Mucosa of descending colon (tissue), 3 donors: Measurements from ENCODE around the gene STAMBPL1. TPM values are rescaled to one million over a fixed set of nuclear protein-coding genes. Genes with fewer than 3 reads are reported as not detected.

Experiments
- ATAC-seq: fragments of 200-7000 bp; cut with Tn5 transposase; one replicate; pipeline ENCODE4 v1.9.1; 2020; ENCODE audit warnings: mild to moderate bottlenecking, moderate library complexity
- DNase-seq, 3 donors: peaks; one replicate each; pipeline ENCODE4 v3.0.0-alpha.2; 2020
- H3K36me3 ChIP-seq: fragments of 200-600 bp; one replicate; pipeline ENCODE4 v1.8.0; 2021; ENCODE audit warnings: low read depth, mild to moderate bottlenecking
- H3K4me1 ChIP-seq: fragments of 200-600 bp; one replicate; pipeline ENCODE4 v1.8.0; 2021; ENCODE audit warnings: low read depth, mild to moderate bottlenecking
- H3K4me3 ChIP-seq: fragments of 200-600 bp; one replicate; pipeline ENCODE4 v1.8.0; 2021; ENCODE audit warnings: mild to moderate bottlenecking
- H3K9me3 ChIP-seq: fragments of 200-600 bp; one replicate; pipeline ENCODE4 v1.8.0; 2021; ENCODE audit warnings: mild to moderate bottlenecking
- intact Hi-C, 2 donors: fragments of 100-400 bp; cut with DNase I in 1 of 2; cut with micrococcal nuclease in 1 of 2; formaldehyde crosslinking; loops; one replicate each; pipeline versions ENCODE4 v1.11.0 to v1.11.1; 2022; cut with DNase I, micrococcal nuclease
- total RNA-seq, 3 donors: library from RNA; stranded (reverse); fragmentation: NEBNext Ultra II Directional in 2 of 3; extraction: Animal tissue kit (Norgen Biotek cat#: 25700) in 2 of 3; gene quantifications; one replicate each; pipeline versions ENCODE4 v1.2.1 to v1.2.4, GENCODE V29; 2021 to 2023
- TF ChIP-seq, protein P1 (sequence below): fragments of 200-600 bp; IDR thresholded peaks from one replicate; pipeline ENCODE4 v1.8.0; 2022; ENCODE audit warnings: antibody characterized with exemption, mild to moderate bottlenecking
- donor health status: DM: no; HTN: no; CAD: no; lungs with moderate emphysema.
- donor health status: DM: no; HTN: no; CAD: no.
- donor health status: DM: no; HTN: yes; CAD: no.

STAMBPL1 gene
- total RNA-seq, 3 donors from 2014 or later, result 19.2 to 44.2 (median 20.0) TPM

GRCh38 chr10:88850712-88851111 lies 29.3 kb upstream of the STAMBPL1 start:
- ATAC-seq (no peak), DNase-seq (no peak)
- H3K36me3 ChIP-seq, result no peaks in the 10 kb centered on the region
- H3K4me3 ChIP-seq, result no peak overlapping the region
- TF ChIP-seq, protein P1, sequence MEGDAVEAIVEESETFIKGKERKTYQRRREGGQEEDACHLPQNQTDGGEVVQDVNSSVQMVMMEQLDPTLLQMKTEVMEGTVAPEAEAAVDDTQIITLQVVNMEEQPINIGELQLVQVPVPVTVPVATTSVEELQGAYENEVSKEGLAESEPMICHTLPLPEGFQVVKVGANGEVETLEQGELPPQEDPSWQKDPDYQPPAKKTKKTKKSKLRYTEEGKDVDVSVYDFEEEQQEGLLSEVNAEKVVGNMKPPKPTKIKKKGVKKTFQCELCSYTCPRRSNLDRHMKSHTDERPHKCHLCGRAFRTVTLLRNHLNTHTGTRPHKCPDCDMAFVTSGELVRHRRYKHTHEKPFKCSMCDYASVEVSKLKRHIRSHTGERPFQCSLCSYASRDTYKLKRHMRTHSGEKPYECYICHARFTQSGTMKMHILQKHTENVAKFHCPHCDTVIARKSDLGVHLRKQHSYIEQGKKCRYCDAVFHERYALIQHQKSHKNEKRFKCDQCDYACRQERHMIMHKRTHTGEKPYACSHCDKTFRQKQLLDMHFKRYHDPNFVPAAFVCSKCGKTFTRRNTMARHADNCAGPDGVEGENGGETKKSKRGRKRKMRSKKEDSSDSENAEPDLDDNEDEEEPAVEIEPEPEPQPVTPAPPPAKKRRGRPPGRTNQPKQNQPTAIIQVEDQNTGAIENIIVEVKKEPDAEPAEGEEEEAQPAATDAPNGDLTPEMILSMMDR, result no peak
- peaks cover 6% of the 10 kb centered on the region for H3K4me1 ChIP-seq
- no peaks in the 10 kb centered on the region for H3K9me3 ChIP-seq
- intact Hi-C loops, result no loop called here

DNA sequence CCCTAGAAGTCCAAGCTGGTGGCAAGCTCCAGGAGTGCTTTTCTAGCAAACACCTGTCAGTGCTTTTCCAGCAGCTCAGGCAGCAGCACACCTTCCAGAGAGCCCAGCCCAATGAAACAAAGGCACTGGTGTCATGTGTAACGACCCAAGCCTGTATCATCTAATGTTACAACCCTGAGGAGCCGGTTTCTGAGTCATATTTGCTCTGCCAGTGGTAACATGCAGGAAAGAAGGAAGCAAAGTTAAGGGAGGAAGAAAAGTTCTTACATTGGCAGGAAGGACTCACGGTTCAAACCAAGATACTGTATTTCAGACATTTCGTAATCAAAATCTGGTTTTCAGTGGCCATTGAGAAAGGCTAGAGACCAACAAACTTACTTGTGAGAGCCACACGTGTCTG lies 28.3 kb upstream of the STAMBPL1 start, which contains the start of gene ANKRD22:
ANKRD22 (minus strand) TSS at position 139 of the 400 bp plus-strand sequence. CDS start 237 bp downstream, outside the sequence.
- ATAC-seq, result peak; percentile 94
- TF ChIP-seq, protein P1, result no peak
- H3K4me3 ChIP-seq, result no peak within 1 kb of the TSS
- H3K36me3 ChIP-seq, result no peaks in the 10 kb centered on the region
- intact Hi-C loops, result no loop called here
- H3K4me1 ChIP-seq, result peaks cover 6% of the 10 kb centered on the region
- DNase-seq, result peak; percentile 69 to 89 (median 74)
- H3K9me3 ChIP-seq, result no peaks in the 10 kb centered on the region

DNA sequence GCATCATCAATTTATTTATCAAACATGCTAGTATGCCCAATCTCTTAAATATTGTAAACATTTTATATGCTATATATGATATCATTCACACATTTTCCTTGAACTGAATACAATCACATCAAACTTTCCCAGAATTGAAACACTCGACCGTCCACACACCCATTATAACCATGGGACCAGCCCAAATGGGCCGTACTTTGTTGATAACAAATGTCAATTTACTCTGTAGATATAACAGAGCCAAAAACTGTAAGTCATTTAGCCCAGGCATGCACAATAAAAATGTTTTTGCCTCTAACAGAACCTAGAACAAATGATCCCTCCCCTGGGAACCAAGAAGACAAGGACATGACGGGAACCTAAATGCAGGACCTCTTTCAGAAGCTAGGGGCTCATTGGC lies 27.7 kb upstream of the STAMBPL1 start:
- intact Hi-C loops, result no loop called here
- ATAC-seq, result peak; percentile 46

DNA sequence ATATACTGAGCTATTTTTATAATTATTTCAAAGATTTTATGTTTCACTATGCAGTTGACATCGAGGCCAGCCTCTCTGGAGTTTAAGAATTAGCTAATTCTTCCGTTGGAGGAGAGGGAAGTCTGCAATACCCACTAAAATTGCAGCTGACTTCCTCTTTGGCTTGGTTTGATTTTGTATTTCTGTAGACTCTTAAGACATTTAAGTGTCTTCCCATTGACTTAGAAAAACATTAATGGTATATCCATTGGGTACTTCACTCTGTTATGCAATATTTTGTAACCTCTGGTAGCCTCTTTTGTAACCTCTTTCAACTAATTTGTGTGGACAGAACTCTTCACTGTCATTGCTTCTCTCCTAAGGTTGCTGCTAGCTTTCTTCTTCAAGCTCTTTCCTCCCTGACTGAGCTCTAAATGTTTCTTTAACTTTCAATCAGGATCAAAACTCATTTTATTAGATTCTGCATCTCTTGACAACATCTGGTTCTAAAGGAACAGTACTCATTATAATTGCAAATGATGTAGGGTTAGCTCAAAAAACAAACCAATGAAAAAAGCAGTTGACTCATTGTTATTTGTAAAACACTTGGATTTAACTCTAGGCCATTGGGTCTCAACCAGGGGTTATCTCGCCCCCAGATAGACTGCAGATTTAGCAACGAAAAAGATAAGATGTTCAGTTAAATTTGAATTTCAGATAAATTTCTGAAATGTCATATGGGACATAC lies 26.7 kb upstream of the STAMBPL1 start:
- H3K9me3 ChIP-seq, result no peaks in the 10 kb centered on the region
- TF ChIP-seq, protein P1, result no peak
- intact Hi-C loops, result no loop called here
- H3K36me3 ChIP-seq, result no peaks in the 10 kb centered on the region
- H3K4me3 ChIP-seq, result no peak overlapping the region
- ATAC-seq (no peak), DNase-seq (no peak)
- H3K4me1 ChIP-seq, result peaks cover 9% of the 10 kb centered on the region

More for the DNA sequence above, 27.7 kb upstream of the STAMBPL1 start:
- no peak overlapping the region for H3K4me3 ChIP-seq
- H3K4me1 ChIP-seq, result peaks cover 6% of the 10 kb centered on the region
- H3K36me3 ChIP-seq, result no peaks in the 10 kb centered on the region
- TF ChIP-seq, protein P1, result no peak
- peak in 1 of 3 donors; percentile 47 for DNase-seq
- H3K9me3 ChIP-seq, result no peaks in the 10 kb centered on the region

GRCh38 chr10:88854684-88855083 lies 25.4 kb upstream of the STAMBPL1 start:
- TF ChIP-seq, protein P1, result no peak
- DNase-seq, result peak in 1 of 3 donors; percentile 29
- Histone ChIP-seq H3K9me3 (no peaks in the 10 kb centered on the region), H3K4me3 (no peak overlapping the region), H3K36me3 (no peaks in the 10 kb centered on the region), H3K4me1 (peaks cover 14% of the 10 kb centered on the region)
- intact Hi-C loops, result no loop called here
- no peak for ATAC-seq
